HG03025 (cell line): Measurements from ENCODE around the gene PPIP5K2.
A peak's percentile ranks its signal among the peaks of the same experiment; 100 is the strongest.
"Not testable (repeated sequence)": the region's sequence is repeated elsewhere in the genome, so short reads cannot be mapped to it uniquely, and the experiment has no call there.

Experiments
- ATAC-seq: cut with Tn5 transposase; IDR thresholded peaks from one replicate; pipeline ENCODE4 v1.9.1; 2021; ENCODE audit warnings: mild to moderate bottlenecking, moderate library complexity; ENCODE audit not compliant: unreplicated experiment, low FRiP score

PPIP5K2 gene

DNA sequence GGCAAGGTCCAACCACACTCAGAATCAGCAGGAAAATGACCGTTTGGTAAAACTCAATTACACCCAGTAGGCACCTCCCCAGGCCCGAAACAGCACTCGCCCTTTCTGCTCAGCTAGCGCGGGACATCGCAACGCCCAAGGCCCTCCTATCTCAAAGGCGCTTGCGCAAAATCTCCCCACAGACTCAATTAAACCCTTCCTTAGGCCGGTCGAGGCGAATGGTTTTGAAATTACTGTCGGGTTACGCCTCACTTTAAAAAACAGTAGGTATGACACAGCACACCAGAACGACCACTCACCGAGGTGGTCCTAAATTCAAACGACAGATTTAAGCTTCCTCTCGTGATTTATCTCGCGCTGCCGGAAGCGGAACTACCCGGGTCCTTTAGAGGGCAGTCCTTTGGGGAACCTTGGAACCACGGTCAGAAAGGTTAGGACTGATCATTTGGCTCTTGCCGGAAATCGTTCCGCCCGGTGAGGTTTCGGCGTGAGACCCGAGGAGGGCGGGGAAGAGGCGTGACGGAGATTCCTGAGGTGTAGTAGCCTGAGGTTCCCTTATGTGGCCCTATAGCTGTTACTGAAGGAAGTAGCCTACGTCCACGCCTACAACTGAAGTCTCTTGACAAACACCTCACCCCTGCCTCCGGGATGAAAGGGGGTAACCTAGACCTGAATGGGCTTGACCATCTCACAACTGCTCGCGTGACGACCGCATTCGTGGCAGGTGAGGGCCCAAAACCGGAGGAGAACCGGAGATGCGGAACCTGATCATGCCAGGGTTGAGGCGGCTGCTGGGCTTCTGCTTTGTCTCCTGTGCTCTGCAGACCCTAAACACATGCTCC is at the start of gene PPIP5K2, which contains the start of gene GIN1:
TSS of gene PPIP5K2 (plus strand) at position 537 of the 842 bp plus-strand sequence. CDS start 9,289 bp downstream, outside the sequence.
TSS of gene GIN1 (minus strand) at position 374 of the 842 bp plus-strand sequence. CDS start 11,431 bp downstream, outside the sequence.
- peak; percentile 96 for ATAC-seq

DNA sequence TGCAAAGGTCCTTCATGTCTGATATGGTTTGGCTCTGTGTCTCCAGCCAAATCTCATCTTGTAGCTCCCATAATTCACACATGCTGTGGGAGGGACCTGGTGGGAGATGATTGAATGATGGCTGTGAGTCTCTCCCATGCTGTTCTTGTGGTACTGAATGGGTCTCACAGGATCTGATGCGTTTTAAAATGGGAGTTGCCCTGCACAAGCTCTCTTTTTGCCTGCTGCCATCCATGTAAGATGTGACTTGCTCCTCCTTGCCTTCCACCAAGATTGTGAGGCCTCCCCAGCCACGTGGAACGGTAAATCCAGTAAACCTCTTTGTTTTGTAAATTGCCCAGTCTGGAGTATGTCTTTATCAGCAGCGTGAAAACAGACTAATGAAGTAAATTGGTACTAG is 46.6 kb upstream of the PPIP5K2 start:
- not testable (repeated sequence) for ATAC-seq

DNA sequence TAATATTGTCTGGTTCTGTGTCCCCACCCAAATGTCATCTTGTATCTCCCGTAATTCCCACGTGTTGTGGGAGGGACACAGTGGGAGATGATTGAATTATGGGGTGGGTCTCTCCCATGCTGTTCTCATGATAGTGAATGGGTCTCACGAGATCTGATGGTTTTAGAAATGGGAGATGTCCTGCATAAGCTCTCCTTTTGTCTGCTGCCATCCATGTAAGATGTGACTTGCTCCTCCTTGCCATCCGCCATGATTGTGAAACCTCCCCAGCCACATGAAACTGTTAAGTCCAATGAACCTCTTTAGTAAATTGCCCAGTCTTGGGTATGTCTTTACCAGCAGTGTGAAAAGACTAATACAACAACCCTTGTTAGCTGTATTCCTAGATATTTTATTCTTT is 44.7 kb upstream of the PPIP5K2 start:
- no peak for ATAC-seq

- no peak for ATAC-seq
These were observed 40.3 kb upstream of the PPIP5K2 start for GRCh38 chr5:103079796-103080195.

DNA sequence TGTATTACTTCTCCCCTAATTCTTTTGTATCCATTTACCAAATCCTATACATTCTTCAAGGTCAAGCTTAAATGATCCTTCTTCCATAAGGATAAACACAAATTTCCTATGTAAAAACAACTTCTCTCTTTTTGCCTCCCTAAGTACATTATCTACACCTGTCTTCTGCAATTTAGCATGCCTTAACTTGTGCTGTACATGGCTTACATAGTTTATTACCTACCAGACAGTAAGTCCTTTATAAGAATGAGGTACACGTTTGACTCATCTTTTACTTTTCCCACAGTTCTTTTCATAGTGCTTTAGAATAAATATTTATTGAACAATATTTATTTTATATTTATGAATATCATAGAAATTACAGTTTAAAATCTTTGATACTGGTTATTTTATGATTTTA is 33.6 kb upstream of the PPIP5K2 start:
- no peak for ATAC-seq

DNA sequence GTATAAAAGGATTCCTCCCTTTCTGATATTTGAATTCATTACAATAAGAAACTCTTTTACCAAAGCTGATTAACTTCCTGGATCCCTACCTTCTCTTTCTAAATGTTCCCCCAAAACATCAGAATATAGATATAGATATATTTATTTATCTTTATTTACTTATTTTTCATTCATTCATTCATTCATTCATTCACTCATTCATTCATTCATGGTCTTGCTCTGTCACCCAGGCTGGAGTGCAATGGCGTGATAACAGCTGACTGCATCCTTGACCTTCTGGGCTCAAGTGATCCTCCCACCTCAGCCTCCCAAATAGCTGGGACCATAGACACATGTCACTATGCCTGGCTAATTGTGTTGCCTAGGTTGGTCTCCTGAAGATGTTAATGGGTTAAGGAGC is 30.8 kb upstream of the PPIP5K2 start:
- no peak for ATAC-seq

DNA sequence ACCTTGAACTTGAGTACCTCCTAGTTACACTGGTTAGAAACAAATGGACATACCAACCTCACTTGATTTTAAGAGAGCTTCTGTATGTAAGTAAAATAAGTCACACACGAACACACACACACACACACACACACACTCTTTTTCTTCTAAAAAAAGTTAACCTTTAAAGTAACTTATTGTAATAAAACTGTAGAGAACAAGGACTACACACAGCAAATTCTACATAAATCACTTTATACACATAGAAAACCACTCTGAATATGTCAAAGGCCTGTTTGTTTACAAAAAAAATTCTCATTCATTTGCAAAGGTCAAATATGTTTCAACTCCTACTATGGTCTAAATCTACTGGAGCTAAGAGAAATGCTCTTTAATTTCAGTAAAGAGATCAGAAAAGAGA is 29.3 kb upstream of the PPIP5K2 start:
- ATAC-seq: no peak

DNA sequence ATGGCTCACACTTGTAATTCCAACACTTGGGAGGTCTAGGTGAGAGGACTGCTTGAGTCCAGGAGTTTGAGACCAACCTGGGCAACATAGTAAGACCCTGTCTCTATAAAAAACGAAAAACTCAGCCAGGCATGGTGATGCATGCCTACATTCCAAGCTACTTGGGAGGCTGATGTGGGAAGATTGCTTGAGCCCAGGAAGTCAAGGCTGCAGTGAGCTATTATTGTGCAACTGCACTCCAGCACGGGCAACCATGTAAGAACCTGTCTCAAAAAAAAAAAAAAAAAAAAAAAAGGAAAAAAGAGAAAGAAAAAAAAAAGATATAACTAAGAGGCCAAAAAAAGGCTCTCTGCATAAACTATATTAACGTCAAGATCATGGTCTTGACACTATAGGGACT is 27.4 kb upstream of the PPIP5K2 start:
- ATAC-seq: no peak

- ATAC-seq: no peak
These were observed 26.4 kb upstream of the PPIP5K2 start for GRCh38 chr5:103093727-103094126.

- ATAC-seq: no peak
These were observed 25.4 kb upstream of the PPIP5K2 start for GRCh38 chr5:103094737-103095136.

DNA sequence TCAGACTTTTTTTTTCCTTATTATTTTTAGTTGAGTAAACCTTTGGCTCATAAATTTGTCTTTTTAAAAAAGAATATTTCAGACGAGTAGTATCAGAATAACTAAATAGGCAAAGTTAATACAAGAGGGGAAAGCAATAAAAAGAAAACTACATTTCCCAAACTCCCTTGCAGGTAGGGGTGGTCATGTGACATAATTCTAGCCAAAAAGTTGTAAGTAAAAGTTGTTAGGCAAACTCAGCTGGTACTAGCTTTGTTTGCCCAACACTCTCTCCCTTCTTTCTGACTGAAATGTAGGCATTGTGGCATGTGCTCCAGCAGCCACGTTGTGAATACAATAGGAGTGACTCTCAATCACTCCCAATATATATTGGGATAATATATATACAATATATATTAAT is 21.1 kb upstream of the PPIP5K2 start:
- ATAC-seq: no peak

DNA sequence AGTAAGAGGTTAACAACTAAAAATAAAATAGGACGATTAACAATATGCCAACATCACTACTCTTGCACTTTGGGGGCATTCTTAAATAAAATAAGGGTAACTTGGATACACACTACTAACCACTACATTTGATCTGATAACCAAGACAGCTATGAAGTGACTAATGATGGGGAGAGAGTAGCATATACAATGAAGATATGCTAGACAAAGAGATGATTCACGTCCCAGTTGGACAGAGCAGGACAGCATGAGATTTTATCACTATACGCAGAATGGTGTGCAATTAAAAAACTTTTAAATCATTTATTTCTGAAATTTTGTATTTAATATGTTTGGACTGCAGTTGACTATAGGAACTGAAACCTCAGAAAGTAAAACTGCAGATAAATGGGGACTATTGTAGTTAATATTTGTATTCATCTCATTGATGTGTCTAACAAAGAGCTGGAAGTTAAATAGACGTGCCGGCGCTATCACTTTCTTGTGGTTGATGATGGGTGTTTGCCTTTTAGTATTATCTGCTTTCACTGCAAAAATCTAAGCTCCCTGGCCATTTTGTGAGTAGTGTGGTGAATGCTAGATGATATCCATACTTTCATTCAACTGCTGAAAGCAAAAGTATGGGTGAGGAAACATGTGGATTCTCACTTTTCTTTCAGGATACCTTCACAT is 18.9 kb upstream of the PPIP5K2 start:
- ATAC-seq: no peak

DNA sequence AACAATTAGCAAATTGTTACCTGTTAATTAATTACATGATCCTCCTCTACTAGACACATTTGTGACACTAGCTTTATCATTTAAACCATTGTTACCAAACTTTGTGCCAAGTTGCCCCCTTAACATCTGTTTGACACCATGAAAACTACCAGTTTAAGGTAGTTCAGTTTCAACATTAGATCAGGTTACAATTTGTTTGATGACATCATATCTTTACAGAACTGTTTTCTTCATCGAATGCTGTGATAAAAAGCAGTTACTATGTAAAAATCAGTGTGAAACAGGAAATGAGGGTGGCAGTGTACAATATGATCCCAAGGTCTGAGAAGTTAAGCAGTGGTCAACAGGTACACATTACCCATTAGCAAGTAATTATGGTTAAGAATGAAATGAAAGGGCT is 17.9 kb upstream of the PPIP5K2 start:
- ATAC-seq: no peak

DNA sequence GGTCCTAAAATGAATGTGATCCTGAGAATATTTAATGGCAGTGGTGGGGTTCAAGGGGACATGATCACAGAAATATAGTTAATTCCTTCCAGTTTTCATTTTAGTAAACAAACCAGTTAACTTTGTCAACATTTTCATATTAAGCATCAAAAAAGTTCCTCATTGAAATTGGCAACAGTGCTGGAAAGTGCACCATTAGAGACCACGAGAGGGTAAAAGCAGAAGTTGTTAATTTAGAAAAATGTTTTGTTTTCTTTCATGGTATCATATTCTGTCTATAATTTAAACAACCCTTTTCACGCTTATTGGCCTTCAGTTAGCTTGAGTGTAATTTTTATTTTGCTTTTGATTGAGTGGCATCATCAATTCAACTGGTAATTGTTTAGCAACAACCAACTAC is 12.0 kb upstream of the PPIP5K2 start:
- no peak for ATAC-seq

- no peak for ATAC-seq
These were observed 10.8 kb upstream of the PPIP5K2 start for GRCh38 chr5:103109277-103109676.

DNA sequence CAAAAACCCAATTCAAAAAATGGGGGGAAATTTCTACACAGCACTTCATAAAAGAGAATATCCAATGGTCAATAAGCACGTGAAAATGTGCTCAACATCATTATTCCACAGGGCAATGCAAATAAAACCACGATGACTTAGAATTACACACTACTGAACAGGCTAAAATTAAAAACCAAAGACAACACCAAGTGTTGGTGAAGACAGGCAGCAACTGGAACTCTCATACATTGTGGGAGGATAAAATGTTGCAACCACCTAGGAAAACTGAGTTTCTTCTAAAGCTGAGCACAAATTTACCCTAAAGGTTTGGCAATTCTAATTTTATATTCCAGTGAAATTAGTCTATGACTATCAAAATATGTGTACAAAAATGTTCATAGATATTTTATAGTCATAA is 9.7 kb upstream of the PPIP5K2 start:
- ATAC-seq: no peak

GRCh38 chr5:103111468-103111867 is 8.6 kb upstream of the PPIP5K2 start:
- no peak for ATAC-seq

GRCh38 chr5:103112910-103113309 is 7.2 kb upstream of the PPIP5K2 start:
- ATAC-seq: no peak

- no peak for ATAC-seq
These were observed 5.7 kb upstream of the PPIP5K2 start for GRCh38 chr5:103114440-103114839.

DNA sequence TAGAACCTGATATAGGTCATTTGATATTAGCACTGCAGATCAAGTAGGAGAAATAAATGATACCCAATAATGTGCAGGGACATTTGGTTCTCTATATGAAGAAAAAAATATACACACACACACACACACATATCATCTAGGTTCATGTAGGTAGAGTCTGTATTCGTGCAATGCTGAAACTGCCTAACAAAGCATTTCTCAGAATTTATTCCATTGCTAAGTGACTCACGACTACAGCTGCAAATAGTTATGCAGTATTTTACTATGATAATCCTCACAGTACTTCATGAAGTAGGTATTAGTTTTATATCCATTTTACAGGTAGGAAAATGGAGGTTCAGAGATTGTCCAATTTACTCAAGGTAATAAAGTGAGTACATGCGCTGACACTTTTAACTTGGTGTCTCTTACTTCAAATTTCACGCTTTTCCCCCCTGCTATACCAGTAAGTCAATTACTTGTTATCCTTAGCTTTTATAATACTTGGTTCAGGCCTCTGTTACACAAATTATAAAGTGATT is 2.6 kb upstream of the PPIP5K2 start:
- no peak for ATAC-seq

DNA sequence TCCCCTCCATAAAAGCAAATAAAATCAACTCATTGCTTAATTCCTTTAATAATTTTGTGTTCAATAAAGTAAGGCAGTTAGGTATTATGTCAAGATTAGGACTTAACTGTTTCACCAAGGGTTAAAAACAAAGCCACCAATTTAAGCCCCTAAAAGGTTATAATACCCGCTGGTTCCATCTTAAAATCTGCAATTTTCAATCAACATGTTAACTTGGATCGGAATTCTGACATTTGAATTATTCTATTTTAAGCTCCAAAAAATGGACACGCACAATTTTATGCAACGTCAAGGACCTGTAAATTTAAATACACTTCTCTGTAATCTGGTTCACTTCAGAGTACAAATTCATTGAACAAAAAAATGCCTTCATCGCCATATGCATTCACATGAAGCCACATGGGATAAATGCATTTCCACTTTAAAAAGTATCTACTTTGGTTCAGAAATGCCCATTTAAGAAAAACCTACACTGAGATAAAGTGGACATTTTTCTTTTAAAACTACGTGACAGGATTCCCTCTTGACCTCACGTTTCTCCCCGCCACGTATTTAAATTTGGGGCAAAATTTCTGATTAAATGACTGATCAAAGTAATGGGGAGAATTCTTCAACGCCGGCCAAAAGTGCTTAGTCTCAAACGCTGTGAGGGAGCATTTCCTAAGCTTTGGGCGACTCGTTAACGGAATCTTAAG is 884 bp upstream of the PPIP5K2 start:
- no peak for ATAC-seq
